Fibroblast of skin of right biceps (primary cell): ENCODE results near the gene NPVF.

Source experiments
- DNase-seq: peaks from one replicate; pipeline ENCODE4 v3.0.0-alpha.2; 2013

Gene NPVF

DNA sequence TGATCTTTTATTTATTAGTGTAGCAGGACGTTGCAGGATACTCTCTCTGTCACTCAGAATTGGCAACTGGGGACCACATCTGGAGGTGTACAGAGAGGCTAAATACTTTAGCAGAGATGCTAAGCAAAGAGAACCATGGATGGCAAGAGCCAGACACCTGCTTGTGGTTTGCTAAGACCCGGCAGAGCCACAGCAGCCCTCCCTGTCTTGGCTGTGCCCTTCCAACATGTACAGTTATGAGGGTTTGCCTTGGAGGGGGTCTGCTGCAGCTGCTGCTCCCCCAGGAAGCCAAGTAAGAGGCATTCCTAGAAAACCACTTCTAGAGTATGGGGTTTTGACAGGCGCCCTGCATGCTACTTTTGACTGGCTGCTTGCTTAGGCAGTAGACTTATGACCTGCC lies 5.1 kb downstream of the NPVF start:
- no peak for DNase-seq

DNA sequence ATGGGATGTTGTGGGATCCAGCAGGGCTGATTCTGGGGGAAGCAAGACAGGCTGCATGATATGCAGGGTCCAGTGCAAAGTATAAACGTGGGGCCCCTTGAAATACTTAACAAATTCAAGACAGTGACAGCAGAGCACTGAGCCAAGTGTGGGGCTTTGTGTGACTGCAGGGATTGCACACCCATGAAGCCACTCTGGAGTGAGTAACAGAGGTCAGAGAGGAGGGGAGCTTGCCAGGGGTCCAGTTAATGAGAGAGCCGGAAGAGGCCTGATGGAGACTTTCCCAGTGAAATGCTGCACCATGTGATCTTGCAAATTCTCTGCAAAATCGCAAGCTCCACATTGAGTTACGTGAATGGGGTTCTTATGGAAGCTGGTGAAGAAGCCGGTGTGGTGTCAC lies 5.6 kb downstream of the NPVF start:
- DNase-seq, result no peak

DNA sequence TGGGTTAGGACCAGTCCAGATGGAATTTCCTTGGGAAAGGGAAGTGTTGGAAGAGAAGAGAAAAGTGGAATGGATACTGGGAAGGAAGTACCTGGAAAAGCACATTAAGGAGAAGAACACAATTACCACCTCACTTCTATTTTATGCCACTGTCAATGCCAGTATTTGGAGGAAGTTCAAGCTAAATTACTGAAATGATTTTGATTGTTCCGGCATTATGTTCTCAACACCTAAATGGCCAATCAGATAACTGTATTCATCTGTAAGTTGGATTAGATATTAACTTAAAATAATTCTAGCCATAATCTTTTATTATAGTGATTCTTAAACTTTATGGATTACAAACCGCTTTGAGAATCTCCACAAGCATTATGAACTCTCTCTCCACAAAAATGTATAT lies 7.3 kb downstream of the NPVF start:
- DNase-seq, result no peak

DNA sequence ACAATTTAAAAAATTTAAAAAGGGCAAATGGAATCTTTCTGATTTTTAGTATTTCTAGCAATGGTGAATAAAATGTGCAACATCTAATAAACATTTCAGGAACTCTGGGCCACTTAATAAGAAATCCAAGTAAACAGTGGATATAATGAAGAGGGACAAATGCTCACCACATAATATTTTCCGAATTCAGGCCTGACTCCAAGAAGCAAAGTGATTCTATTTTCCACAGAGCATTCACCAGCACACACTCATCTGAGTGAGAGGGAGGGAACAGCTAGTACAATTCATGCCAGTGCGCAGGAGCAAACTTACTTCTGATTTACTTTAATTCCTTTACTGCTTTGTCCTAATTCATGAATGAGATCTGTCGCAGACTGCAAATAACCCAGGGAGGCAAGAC lies 10.1 kb downstream of the NPVF start:
- DNase-seq, result no peak

DNA sequence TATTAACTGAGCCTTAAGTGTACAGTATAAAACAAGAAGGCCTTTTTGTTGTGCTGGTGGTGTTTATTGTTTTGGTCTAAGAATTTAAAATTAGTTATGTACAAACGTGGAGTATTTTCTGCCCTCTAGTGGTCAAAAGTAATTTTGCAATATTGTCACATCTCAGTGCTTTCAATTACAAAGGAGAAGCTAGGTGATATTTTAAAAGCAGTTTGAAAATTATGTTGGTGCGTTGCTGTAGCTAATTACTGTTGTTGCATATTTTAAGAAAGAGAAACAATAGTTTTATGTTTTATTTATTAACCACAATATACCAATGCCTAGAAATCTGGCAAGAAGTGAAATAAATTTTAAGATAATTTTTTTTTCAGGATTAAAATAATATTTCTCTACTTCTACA lies 11.4 kb downstream of the NPVF start:
- peak; percentile 36 for DNase-seq

DNA sequence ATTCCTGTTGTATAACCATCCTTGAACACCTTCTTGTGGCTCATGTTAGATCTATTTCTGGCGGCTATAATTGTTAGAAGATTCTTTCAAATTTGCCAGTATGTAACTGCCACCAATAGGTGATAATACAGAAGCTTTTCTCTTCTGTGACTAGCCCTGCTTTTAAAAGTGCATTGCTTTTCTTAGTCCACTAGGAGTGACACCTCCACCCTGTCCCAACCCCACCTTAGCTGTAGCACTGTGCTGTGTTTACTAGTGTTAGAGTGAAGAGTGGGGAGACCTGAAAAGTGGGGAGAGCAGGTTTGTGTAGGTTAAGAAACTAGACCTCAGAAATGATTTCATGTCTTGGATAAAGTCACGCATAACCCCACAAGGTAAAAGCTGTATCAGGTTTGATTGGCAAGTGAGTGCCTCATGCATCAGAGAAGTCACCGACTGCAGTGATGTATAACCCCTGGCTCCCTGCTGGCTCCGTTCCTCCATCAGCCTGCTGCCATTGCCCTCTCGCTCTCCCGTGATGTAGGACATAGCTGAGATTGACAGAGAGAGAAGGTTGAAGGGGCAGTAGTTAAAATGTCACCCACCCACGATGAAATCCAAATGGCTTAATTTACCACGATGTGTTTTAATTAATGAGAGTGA lies 12.5 kb downstream of the NPVF start:
- DNase-seq, result no peak

DNA sequence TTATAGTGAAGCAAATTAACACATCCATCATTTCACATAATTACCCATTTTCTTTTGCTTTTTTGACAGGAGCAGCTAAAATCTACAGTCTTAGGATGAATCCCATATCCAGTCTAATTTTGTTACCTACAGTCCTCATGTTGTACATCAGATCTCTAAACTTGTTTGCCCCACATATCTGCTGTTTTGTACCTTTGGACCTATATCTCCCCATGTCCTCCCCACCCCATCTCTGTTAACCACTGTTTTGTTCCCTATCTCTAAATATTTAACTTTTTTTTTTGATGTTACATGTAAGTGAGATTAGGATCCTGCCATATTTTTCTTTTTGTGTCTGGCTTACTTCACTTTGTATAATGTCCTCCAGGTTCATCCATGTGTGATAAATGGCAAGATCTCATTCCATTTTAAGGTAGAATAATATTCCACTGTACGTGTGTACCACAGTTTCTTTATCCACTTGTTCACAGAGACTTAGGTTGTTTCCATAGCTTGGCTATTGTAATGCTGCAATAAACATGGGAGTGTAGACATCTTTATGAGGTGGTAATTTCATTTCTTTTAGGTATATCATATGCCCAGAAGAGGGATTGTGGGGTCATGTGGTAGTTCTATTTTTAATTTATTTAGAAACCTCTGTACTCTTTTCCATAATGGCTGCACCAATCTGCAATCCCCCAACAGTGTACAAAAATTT lies 19.6 kb downstream of the NPVF start:
- DNase-seq, result no peak

DNA sequence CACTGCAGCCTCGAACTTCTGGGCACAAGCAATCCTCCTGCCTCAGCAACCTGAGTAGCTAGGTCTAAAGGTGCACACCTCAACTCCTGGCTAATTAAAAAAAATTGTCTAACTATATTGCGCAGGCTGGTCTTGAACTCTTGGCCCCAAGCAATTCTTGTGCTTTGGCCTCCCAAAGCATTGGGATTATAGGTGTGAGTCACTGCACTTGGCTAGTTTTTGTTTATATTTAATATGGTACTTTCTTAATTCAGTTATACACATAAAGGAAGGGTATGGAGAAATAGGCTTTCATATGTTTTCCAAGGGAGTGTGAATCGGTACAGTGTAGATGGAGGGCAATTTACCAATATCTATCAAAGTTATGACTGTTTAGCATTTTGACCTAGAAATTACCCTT lies 20.4 kb downstream of the NPVF start:
- DNase-seq, result no peak

DNA sequence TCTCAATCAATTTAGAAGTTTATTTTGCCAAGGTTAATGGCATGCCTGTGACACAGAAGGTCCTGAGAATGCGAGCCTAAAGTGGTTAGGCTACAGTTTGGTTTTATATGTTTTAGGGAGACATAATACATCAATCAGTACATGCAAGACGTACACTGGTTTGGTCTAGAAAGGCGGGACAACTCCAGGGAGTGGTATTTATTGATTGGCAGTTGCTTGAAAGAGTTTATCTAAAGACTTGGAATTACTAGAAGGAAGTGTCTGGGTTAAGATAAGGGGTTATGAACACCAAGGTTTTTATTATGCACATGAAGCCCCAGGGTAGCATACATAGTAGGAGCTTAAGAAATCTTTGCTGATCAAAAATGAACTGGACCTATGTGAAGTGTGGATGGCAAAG lies 21.5 kb downstream of the NPVF start:
- no peak for DNase-seq

DNA sequence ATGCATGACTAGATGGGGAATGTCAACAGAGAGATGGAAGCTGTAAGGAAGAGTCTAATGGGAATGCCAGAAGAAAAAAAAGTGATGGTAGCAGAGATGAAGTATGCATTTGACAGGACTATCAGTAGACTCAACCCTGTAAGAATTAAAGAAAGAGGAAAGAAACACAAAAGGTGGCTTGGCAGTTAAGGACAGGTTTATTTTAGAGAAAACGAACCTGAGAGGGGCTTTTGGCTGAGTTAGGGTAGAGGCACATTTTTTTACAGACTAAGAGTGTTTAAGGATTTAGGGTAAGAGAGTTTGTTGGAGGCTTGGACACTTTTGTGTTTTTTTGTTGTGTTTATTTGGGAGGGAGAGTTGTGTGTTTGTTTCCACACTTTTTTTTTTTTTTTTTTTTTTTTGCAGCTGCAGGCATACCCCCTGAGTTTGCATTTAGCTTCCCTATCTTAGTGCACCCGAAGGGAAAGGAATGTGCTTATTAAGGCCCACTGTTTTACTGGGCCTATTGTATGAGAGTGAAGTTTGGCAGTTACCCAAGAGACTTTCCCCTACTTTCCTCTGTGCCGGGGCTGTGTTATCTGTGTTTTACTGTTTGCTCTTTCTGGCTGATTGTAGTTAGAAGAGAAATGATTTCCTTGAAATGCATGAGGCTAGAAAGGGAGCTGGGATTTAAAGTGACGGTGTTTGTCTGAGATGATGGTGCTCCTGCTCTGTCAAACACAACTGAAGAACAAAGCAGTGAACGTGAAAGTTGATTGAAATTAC lies 32.0 kb downstream of the NPVF start:
- no peak for DNase-seq

DNA sequence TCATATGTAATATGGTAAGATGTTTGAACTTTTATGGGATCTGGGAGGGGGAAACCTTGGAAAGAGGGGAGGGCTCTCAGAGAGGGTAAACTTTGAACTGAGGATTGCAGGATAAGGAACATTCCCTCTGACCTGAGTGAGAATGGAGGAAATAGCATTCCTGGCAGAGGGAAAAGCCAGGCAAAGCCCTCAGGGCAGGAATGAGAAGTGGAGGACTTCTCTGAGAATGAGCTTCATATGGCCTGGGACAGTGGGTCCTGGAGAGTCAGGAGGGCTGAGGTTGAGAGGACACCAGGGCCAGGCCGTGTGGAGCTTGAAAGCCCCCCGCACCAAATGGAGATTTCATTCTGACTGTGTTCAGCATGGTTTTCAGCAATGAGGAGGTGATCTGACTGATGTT lies 34.2 kb downstream of the NPVF start:
- no peak for DNase-seq

DNA sequence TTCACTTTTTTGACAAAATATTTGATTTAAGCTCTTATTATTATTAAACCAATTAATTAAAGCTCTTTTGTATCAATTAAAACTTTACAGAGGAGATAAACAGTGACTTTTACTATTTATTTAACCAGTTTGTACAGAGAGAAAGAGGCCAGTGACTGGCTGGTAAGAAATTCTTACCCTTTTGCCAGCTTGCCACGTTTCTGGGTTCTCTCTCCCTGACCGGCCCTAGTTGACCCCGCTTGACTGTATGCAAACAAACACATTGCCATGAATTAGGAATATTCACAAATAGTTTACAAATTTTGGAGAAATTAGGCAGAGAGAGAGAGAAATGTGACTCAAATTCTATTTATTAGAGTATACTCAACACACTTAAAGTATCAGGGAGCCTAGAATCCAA lies 36.2 kb downstream of the NPVF start:
- DNase-seq, result no peak

DNA sequence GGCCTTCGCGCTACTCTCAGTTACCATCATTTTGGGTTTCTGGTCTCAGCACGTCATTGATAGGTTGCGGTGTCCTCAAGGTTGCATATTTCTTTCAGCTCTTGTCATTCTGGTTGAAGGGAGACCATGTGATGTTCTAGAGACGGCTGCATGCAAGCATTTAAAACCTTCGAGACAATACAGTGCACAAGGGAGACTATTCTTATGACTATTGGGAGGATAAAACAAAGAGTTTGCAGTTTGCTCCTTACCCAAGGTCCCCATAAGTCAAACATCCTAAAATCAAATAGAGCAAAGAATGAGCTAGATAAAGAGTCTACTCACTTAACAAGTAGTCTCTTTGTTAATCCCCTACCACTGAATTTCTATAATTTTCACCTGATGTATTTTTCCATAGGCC lies 39.1 kb downstream of the NPVF start:
- DNase-seq, result no peak

DNA sequence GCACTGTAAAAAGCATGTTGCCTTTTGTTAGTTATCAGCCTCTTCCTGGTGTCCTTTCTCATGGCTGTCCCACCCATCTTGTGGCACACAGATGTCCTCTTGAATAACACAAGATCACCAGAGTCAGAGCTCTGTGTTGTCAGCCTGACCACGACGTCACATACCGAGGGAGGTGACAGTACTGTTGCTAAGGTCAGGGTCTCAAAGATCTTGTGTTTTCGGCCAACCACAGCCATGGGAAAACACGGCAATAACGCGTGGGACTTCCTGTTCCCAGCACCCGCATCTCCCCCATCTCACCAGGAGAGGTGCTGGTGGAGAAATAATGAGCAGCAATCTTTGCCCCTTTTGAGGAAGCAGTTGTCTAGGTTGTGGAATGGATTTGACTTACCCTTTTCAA lies 40.4 kb downstream of the NPVF start:
- no peak for DNase-seq

DNA sequence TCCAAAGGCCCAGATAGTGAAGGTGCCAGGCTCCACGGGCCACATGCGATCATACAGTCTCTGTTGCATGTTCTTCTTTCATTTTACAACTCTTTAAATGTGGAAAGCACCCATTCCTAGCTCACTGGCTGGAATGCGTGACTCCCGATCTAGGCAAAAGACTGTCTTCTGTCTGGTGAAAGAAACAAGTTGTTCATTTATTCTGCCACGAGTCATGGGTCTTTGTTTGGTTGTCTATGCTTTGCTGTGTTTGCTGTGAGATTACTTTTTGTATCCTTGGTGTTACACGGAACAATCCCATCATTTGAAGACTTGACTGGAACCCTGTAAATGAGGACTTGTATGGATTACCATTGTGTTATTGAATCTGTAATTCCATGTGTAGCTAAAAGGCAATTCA lies 41.9 kb downstream of the NPVF start:
- DNase-seq, result no peak

DNA sequence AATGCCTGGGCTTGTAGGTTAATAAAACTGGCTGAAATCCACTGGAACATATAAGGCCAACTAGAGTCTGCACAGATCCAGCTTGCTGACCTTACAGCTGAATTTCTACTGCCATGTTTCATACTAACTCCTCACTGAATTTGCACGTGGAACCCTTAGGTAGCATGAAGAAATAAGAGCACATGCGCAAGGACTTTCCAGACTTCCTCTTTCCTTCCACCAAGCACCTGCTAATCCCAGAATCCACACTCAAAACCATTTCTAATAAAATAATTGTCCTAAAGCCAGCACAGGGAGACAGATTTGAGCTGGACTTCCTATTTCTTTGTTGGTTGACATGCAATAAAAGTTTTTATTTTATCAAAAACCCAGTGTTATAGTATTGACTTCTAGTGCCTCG lies 46.8 kb downstream of the NPVF start:
- DNase-seq, result no peak

DNA sequence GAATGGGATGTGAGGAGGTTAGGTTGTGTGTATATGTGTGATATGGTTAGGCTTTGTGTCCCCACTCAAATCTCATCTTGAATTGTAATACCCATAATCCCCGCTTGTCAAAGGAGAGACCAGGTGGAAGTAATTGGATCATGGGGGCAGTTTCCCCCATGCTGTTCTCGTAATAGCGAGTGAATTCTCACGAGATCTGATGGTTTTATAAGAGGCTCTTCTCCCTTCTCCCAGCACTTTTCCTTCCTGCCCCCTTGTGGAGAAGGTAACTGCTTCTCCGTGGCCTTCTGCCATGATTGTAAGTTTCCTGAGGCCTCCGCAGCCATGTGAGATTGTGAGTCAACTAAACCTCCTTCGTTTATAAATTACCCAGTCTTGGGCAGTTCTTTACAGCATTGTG lies 47.3 kb downstream of the NPVF start:
- DNase-seq, result peak; percentile 16

DNA sequence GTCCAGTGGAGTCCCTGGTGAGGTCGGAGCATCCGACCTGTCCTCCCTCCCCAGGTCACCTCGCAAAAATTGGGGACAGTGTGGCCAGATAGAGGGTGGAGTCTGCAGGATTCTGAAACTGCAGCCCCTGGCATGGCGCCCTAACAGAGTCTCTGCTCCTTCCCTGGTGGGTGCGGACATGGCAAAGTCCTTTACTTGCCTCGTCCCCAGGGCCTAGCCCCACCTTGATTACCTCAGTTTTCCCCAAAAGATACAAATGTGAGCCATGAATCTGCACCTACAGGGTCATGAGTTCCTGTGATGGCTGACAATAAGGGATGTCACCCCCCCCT lies 47.7 kb downstream of the NPVF start:
- DNase-seq, result no peak

DNA sequence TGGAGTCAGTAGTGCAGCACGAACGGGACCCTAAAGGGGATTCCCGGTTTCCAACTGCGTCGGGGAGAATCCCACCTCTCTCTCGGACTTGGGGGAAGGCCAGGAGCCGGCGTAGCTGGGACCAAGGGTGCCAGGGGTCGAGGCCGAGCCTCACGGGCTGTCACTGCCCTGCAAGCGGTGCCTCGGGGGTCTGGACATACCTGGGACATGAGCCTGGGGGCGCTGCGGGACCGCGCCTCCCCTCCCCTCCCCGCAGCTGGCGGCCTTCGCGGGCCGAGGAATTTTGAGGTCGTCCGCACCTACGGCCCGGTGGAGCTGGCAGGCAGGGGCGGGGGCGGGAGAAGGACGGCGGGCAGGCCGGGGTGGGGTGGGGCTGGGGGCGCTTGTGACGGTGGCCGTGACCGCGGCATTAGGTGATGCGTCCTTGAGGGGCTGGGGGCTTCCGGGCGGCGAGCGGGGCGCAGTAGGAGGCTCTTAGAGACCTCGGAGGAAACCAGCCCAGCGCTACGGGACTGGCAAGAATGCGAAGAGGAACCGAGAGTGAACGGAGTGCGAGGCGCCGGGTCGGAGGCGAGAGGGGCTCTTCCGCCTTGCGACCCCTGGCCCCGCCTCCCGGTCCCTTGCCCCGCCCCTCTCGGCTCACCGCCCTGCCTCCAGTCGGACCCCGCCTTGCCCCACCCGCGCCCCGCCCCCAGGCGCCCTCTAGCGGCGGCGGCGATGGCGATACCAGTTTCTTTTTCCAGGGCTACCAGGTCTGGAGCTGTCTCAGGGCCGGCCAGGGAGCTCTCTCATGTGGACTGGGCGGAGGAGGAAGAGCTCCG lies 48.3 kb downstream of the NPVF start:
- peak; percentile 80 for DNase-seq

DNA sequence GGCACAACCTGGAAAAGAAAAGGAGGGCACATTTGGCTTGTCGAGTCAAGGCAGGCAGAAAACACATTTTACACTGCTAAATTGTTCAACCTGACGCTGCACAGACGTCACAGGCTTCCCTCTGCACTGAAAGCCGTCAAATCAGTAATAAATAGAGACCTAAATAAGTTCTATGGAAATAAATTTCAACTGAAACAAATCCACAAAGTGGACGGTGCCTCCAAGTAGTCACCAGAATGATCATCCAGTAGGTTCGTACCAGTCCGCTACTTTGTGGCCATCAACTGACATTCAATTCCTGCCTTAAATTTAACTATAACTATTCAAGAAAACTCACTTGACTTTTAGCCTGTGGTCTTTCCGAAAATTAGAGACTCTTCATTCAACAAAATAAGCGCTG lies 49.0 kb downstream of the NPVF start:
- DNase-seq, result no peak
